HTR-8/SVneo (cell line): ENCODE results near the gene CPS1.

ENCODE experiments used
- DNase-seq: peaks from one replicate; pipeline ENCODE4 v3.0.0; 2011; ENCODE audit warnings: low spot score, mixed read lengths; ENCODE audit not compliant: insufficient read length
- FAIRE-seq: peaks from 2 replicates; lab custom pipeline; 2011; peaks lifted over from hg19 to GRCh38; lab: Jason Lieb, UNC

Gene CPS1

GRCh38 chr2:210544831-210545230, 11.6 kb upstream of the CPS1 start:
- FAIRE-seq (no peak), DNase-seq (no peak)

- FAIRE-seq (no peak), DNase-seq (no peak)
Measured at GRCh38 chr2:210546424-210547208, 9.8 kb upstream of the CPS1 start.

DNA sequence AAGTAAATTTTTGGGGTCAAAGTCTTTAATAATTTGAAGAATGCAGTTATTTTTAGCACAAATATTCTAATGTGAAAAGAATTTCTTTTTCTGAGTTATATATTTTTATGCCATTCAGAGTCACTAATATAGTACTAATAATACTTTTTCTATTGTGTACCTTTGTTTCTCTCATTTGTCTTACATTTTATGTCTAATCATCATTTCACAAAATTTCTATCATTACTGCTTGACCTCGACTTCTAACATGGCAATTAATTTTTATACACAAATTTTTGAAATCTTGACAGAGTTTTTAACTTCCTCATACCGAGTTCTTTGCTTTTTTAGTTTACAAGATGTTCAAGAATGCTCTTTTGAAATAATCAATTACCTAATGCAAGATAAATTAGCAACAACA, 8.4 kb upstream of the CPS1 start:
- DNase-seq: no peak
- FAIRE-seq: no peak

- no peak for FAIRE-seq
- no peak for DNase-seq
Measured at GRCh38 chr2:210548878-210549384, 7.5 kb upstream of the CPS1 start.

DNA sequence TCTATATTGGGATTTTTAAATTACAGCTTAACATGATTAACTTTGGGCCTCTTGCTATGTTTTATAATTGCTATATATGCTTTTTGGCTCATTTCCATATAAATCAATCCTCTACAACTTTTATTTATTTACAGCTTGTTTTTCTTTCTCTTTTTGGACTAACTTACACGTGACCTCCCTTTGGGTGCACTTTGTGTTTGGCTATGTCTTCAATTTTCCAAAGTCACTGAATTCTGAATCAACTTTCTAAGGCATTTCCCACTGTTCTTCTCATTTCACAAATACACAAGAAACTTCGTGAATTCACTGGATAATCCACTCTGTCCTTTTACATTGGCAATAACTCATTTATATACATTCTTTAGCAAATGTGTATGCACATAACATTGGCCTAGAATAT, 5.4 kb upstream of the CPS1 start:
- DNase-seq: no peak
- no peak for FAIRE-seq

DNA sequence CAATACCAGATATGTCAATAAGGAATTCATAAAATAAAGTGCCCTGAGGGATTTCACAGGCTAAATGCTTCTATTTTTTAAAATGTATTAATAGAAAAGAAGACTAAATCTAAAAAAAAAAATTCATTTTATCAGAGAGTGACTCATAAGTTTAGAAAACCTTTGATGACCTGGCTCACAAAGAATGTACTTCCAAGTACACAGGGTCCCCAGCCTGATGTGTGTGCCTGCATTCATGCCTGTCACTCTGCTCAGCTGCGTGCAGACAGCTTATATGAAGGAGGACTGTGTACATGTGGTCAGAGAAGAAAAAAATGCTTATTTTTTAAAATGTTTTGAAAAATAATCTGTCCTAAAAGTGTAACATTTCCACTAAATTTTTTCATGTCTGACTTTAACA, 3.0 kb upstream of the CPS1 start:
- FAIRE-seq: no peak
- DNase-seq: no peak

DNA sequence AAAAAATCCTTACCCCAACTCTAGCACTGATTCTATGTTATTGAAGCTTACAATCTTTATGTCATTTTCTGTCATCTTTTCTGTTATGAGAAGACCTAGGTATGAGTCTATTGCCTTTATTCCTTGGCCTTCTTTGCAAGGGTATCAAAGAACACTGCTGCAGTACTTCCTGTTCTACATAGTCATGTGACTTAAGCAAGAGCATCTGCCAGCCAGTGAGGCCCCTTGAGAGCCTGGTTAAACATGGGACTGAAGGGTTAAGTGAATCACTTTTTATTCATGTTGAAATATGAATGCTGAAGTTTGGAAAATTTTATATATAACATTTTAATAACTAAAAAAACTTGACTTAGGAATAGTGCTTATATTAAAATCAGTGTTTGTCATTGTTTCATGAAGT, 844 bp upstream of the CPS1 start:
- no peak for FAIRE-seq
- DNase-seq: no peak

- DNase-seq: no peak
- FAIRE-seq: no peak
Measured at GRCh38 chr2:210557721-210558120, 1.3 kb downstream of the CPS1 start.

- DNase-seq: no peak
- FAIRE-seq: no peak
Measured at GRCh38 chr2:210558708-210559107, 2.3 kb downstream of the CPS1 start.

GRCh38 chr2:210559182-210559581, 2.8 kb downstream of the CPS1 start:
- no peak for FAIRE-seq
- no peak for DNase-seq

DNA sequence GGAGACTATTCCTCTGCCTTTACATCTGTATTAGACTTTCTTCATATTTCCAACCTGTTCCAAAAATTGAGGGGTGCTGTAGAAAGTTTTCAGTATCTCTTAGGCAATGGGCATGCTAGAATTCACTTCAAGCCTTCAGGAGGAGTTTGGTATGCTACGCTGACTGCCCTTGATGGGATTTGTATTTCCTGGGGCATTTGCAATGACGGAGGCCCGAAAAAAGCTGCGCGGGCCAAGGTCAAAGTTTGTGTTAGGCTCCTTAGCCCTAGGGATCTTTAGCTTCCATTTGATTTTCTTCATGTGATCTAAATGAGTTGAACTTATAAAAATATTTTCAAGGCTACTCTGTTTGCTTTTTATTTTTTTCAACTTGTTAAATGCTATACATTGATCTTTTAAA, 5.1 kb downstream of the CPS1 start:
- DNase-seq (no peak), FAIRE-seq (no peak)

- FAIRE-seq (no peak), DNase-seq (no peak)
Measured at GRCh38 chr2:210562091-210562490, 5.7 kb downstream of the CPS1 start.

DNA sequence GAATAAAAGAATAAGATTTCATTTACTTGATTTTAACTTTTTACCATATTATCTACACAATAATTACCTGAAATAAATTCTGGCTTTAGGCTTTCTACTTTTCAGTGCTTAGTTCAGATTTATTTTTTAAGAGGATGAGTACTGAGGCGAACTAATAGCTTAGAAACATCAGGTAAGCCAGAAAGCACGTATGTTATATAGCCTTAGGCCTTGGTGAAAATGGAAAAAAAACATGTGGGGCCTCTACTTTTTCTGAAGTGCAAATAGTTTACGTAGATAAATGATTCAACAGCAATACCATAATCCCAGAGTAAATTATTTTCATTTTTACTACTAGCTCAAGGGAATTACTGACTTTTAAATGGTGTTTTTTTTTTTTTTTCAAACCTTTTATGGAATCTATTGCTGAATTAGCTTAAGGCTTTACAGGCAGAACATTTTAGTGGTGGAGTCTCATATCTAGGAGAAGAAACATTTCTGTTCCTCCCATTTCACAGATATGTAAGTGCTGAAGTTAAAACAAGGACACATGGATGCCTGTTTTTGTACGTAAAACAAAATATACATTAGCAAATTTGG, 6.2 kb downstream of the CPS1 start:
- FAIRE-seq (no peak), DNase-seq (no peak)

- DNase-seq: no peak
- FAIRE-seq: no peak
Measured at GRCh38 chr2:210567279-210567678, 10.9 kb downstream of the CPS1 start.

DNA sequence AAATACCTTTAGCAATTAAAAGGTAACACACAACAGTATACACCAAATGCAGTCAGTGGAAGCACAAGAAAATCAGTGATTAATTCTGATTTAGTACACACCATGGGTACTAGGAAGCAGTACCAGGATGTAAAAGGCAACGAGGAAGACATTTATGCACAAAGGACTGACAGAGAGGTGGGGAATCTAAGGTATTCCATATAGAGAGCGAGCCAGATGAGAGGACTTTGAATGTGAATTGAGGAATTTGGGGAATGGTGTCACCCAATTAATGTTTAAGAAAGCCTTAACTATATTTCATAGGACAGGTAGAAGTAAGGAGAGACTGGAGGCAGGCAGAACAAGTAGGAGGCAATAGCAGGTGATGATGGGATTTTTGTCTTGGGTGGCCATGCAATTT, 11.7 kb downstream of the CPS1 start:
- FAIRE-seq (no peak), DNase-seq (no peak)

DNA sequence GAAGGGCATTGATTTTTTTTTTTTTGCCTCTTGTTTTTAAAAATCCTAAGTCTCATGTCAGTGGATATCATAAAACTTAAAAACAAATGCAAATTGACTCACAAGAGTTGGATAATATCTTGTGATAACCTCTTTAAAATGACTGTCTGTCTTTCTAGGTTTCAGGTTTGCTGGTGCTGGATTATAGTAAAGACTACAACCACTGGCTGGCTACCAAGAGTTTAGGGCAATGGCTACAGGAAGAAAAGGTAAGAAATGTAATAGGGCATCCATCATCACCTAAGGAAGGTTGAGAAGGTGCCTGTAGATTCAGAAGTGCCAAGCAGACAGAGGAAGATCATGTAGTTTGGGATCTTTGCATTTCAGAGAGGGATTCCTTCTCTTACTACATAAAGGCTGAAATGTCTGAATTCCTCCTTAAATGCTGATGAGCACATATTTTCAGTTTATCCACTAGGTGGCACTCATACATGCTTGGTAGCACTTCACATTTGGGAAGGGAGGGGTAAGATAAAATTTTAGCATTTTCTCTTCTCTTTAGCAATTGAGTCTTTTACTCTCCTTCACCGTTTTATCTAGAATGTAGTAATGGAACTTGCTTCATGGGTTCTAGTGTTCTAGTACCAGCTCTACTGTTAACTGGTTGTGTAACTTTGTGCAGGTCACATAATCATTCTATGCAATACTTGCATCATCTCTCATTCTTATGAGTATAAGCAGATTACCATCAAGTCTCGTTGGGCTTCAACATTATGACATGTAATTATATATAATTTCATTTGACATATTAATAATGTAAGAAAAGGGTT, 21.1 kb downstream of the CPS1 start:
- no peak for FAIRE-seq
- DNase-seq: peak; percentile 14

- DNase-seq: no peak
- no peak for FAIRE-seq
Measured at GRCh38 chr2:210584834-210585233, 28.4 kb downstream of the CPS1 start.

DNA sequence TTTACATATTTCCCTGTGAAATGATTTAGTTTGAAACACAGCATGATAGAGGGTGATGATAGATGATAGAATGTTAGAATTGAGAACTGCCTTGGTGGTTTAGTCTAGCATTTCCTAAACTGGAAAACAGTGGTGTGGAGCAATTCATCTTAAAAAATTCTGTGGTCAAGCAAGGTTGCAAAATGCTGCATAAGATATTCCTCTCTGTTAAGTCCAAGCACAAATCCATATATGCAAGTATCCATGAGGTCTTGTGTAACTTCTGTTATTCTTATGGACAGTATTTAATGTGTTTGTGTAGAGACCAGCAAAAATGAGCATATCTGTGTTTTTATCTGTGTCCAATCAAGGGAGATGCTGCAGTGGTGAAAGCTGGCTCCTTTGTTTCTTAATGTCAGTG, 30.0 kb downstream of the CPS1 start:
- no peak for FAIRE-seq
- no peak for DNase-seq

DNA sequence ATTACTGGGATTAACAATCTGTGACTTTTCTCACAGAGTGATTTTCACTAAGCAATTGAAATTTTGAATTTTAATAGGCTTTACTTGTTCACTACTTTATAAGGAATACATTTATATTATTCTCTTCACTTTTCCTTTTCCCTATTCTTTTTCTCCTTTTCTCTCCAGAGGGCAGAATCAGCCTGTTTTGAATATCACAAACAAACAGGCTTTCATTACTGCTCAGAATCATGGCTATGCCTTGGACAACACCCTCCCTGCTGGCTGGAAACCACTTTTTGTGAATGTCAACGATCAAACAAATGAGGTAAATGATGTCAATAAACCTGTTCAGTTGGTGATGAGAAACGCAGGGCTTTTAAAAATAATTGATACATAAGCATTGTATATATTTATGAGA, 35.3 kb downstream of the CPS1 start:
- DNase-seq (no peak), FAIRE-seq (no peak)

GRCh38 chr2:210592726-210593125, 36.3 kb downstream of the CPS1 start:
- DNase-seq: no peak
- no peak for FAIRE-seq

GRCh38 chr2:210593166-210593565, 36.8 kb downstream of the CPS1 start:
- FAIRE-seq (no peak), DNase-seq (no peak)
